Stimulated activated CD4-positive, alpha-beta T cell treated with anti-CD3 and anti-CD28 coated beads, Interleukin-2, amount 100 ng/mL, for 24 hours (primary cell): ENCODE data around the gene RALGAPB.
"Not testable (repeated sequence)": the region's sequence is repeated elsewhere in the genome, so short reads cannot be mapped to it uniquely, and the experiment has no call there.

Source experiments
- DNase-seq, 2 donors: peaks; one replicate each; pipeline ENCODE4 v3.0.0-alpha.2; 2020

Gene RALGAPB

GRCh38 chr20:38589967-38590675 lies 117.5 kb downstream of the RALGAPB start:
- no peak for DNase-seq

- DNase-seq = no peak
Observed at GRCh38 chr20:38590676-38591473, 118.2 kb downstream of the RALGAPB start.

GRCh38 chr20:38591474-38592410 lies 119.1 kb downstream of the RALGAPB start:
- DNase-seq = no peak

GRCh38 chr20:38592411-38592790 lies 119.8 kb downstream of the RALGAPB start:
- not testable (repeated sequence) for DNase-seq

GRCh38 chr20:38594281-38594680 lies 121.6 kb downstream of the RALGAPB start:
- DNase-seq = not testable (repeated sequence)

GRCh38 chr20:38595886-38596285 lies 123.2 kb downstream of the RALGAPB start:
- DNase-seq = not testable (repeated sequence)

- DNase-seq = no peak
Observed at GRCh38 chr20:38599410-38599882, 126.8 kb downstream of the RALGAPB start.

GRCh38 chr20:38600057-38600456 lies 127.4 kb downstream of the RALGAPB start:
- DNase-seq = no peak

- DNase-seq = peak in 1 of 2 donors; percentile 48
Observed at GRCh38 chr20:38601216-38602184, 128.9 kb downstream of the RALGAPB start, which contains the start of gene ARHGAP40. Gene ARHGAP40 (plus strand): TSS chr20:38601809.

- no peak for DNase-seq
Observed at GRCh38 chr20:38602185-38602581, 129.5 kb downstream of the RALGAPB start.

- no peak for DNase-seq
Observed at GRCh38 chr20:38603286-38603685, 130.6 kb downstream of the RALGAPB start.

- DNase-seq = no peak
Observed at GRCh38 chr20:38604873-38605303, 132.2 kb downstream of the RALGAPB start.

- DNase-seq = no peak
Observed at GRCh38 chr20:38607351-38607750, 134.7 kb downstream of the RALGAPB start.

- no peak for DNase-seq
Observed at GRCh38 chr20:38608188-38608587, 135.5 kb downstream of the RALGAPB start.

GRCh38 chr20:38609815-38610214 lies 137.2 kb downstream of the RALGAPB start:
- no peak for DNase-seq

- no peak for DNase-seq
Observed at GRCh38 chr20:38610521-38610920, 137.9 kb downstream of the RALGAPB start.

- DNase-seq = no peak
Observed at GRCh38 chr20:38612751-38613515, 140.3 kb downstream of the RALGAPB start.

GRCh38 chr20:38615283-38615682 lies 142.6 kb downstream of the RALGAPB start:
- no peak for DNase-seq

- no peak for DNase-seq
Observed at GRCh38 chr20:38616457-38616856, 143.8 kb downstream of the RALGAPB start.

GRCh38 chr20:38617011-38617829 lies 144.6 kb downstream of the RALGAPB start:
- DNase-seq = no peak
